ENCODE results near the gene SOCS7. TPM values are rescaled to one million over a fixed set of nuclear protein-coding genes. Genes with fewer than 3 reads are reported as not detected.

SOCS7 gene
- total and polyA plus RNA-seq, 8 donors = 5.5 to 24.0 (median 17.5) TPM

DNA sequence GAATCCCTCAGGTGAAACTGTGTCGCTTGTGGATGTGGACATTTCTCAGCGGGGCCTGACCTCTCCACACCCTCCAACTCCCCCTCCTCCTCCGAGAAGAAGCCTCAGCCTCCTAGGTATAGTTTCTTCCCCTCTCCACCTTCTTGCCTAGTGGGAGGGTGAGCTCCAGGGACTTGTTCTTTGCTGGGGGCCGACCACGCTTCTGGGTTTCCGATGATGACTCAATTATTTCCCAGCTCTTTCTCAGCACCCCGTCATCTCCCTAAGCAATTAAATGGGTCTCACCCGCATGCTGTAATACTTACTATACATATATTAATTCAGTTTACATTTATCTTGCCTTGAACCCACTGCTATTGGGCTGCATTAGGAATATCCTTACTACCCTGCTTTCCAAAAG is 13.1 kb downstream of the SOCS7 start:
- FAIRE-seq = no peak
- 92% methylated on average over 8 of the region's 8 CpGs for WGBS, 2 donors
- H3K36me3 ChIP-seq = peaks cover 0 to 20% (median 3%) of the 10 kb centered on the region in 3 donors

DNA sequence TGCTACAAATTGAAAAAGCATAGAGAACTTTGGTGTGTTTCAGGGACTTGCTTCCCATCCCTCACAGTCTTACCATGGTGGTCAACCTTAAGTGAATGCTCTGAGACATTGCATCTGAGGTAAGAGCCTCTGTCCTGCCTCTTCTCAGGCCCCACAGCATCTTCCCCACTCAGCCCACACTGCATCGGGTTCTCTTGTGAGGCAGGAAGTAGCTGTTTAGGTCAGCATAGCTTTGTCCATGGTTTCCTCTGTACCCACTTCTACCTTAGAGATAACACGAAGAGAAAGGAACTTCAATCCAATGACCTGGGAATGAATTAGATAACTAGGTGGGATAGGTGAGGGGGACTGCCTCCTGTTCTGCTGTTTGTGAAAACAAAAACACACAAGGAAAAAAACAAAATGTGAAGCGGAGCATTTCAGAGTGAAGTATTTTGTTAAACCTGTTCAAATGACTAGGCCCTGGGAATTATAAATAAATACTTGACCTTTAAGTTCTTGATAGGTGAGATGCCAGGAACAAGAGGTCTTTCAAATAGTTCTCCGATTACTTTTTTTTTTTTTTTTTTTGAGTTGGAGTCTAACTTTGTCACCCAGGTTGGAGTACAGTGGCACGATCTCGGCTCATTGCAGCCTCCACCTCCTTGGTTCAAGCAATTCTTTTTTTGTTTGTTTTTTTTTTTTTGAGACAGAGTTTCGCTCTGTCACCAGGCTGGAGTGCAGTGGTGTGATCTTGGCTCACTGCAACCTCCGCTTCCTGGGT is 17.7 kb downstream of the SOCS7 start:
- ATAC-seq (no peak), FAIRE-seq (no peak), DNase-seq (no peak)
- TF ChIP-seq, protein P1, sequence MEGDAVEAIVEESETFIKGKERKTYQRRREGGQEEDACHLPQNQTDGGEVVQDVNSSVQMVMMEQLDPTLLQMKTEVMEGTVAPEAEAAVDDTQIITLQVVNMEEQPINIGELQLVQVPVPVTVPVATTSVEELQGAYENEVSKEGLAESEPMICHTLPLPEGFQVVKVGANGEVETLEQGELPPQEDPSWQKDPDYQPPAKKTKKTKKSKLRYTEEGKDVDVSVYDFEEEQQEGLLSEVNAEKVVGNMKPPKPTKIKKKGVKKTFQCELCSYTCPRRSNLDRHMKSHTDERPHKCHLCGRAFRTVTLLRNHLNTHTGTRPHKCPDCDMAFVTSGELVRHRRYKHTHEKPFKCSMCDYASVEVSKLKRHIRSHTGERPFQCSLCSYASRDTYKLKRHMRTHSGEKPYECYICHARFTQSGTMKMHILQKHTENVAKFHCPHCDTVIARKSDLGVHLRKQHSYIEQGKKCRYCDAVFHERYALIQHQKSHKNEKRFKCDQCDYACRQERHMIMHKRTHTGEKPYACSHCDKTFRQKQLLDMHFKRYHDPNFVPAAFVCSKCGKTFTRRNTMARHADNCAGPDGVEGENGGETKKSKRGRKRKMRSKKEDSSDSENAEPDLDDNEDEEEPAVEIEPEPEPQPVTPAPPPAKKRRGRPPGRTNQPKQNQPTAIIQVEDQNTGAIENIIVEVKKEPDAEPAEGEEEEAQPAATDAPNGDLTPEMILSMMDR (IDR thresholded peaks at IDR 0.05) = no peak
- Histone ChIP-seq H3K4me3 (no peak overlapping the region), H3K4me1 (no peaks in the 10 kb centered on the region), H3K27me3 (no peaks in the 10 kb centered on the region), H3K27ac (no peak overlapping the region), H3K36me3 (peaks cover 0 to 35% (median 0%) of the 10 kb centered on the region in 3 donors), H3K9me3 (no peaks in the 10 kb centered on the region)
- 54 to 55% methylated on average over 8 of the region's 8 CpGs for WGBS, 2 donors
- intact Hi-C loops (cut with DNase I) = no loop called here

More for the DNA sequence above, 13.1 kb downstream of the SOCS7 start:
- intact Hi-C loops (cut with DNase I) = no loop called here
- Histone ChIP-seq H3K4me1 (no peaks in the 10 kb centered on the region), H3K27me3 (no peaks in the 10 kb centered on the region), H3K4me3 (no peak overlapping the region), H3K27ac (no peak overlapping the region), H3K9me3 (no peaks in the 10 kb centered on the region)
- no peak for DNase-seq
- TF ChIP-seq, protein P1 (IDR thresholded peaks at IDR 0.05) = no peak
- no peak for ATAC-seq

DNA sequence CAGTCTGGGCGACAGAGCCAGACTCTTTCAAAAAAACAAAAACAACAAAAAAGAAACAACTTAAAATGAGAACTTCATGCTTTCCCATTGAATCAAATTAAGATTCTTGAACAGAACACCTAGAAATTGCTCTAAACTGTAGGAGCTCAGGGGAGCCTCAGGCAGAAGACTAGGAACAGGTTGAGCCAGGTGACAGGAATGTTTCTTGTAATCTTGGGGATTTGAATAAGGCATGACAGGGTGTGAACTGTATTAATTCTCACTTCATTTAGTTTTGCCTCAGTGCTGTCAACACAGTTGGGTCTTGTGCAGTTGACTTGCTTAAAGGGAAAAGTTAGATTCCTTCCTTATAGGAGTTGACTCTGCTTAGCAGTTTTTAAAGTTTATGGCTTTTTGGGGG is 27.8 kb downstream of the SOCS7 start:
- Histone ChIP-seq H3K27me3 (no peaks in the 10 kb centered on the region), H3K4me1 (no peaks in the 10 kb centered on the region), H3K27ac (no peak overlapping the region), H3K9me3 (no peaks in the 10 kb centered on the region), H3K36me3 (peaks cover 0 to 17% (median 0%) of the 10 kb centered on the region in 3 donors), H3K4me3 (no peak overlapping the region)
- FAIRE-seq (no peak), DNase-seq (no peak), ATAC-seq (no peak)
- TF ChIP-seq, protein P1 (IDR thresholded peaks at IDR 0.05) = no peak
- intact Hi-C loops (cut with DNase I) = no loop called here
- WGBS, 2 donors = 90 to 95% methylated on average over 1 of the region's 1 CpG

DNA sequence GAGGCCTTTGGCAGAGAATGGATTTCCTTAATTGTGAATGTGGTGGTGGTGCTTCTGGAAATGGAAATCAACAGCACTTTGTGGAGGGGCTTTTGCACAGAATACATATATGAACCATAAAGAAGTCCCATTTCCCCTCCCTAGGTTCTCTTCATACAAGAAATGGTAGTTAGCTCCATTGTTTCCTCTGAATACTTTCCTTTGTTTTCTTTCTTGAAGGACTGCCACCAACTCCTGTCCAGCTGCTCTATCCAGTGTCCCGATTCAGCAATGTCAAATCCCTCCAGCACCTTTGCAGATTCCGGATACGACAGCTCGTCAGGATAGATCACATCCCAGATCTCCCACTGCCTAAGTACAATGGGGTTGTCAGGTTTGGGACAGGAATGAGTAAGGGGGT is 43.4 kb downstream of the SOCS7 start:
- Histone ChIP-seq H3K4me3 (no peak overlapping the region), H3K36me3 (peaks cover 0 to 35% (median 8%) of the 10 kb centered on the region in 3 donors), H3K27ac (no peak overlapping the region), H3K4me1 (no peaks in the 10 kb centered on the region), H3K9me3 (no peaks in the 10 kb centered on the region), H3K27me3 (no peaks in the 10 kb centered on the region)
- no peak for ATAC-seq
- TF ChIP-seq, protein P1 (IDR thresholded peaks at IDR 0.05) = no peak
- 92% methylated on average over 4 of the region's 4 CpGs for WGBS, 2 donors
- DNase-seq = no peak
- FAIRE-seq = no peak
- intact Hi-C loops (cut with DNase I) = no loop called here

DNA sequence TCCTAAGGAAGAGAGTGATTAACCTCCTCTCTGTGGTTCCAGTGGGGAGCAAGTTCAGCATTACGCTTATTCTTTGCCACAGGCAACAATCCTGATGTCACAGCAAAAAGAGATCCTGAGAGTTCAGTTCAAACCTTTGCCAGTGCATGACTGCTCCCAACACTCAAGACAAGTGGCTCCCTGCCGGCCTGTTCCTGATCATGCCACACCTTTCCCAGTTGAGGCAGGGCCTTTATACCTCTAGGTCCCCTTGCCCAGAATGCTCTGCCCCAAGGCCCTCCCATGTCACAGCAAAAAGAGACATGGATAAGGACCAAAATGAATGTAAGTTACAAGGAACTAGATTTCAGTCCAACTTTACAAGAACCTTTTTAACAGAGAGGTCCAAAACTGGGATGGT is 45.6 kb downstream of the SOCS7 start:
- no peaks in the 10 kb centered on the region for H3K27me3 ChIP-seq
- no peak for DNase-seq
- H3K36me3 ChIP-seq = peaks cover 0 to 44% (median 21%) of the 10 kb centered on the region in 3 donors
- intact Hi-C loops (cut with DNase I) = no loop called here
- H3K4me1 ChIP-seq = no peaks in the 10 kb centered on the region
- no peak for ATAC-seq
- no peak overlapping the region for H3K4me3 ChIP-seq
- H3K9me3 ChIP-seq = no peaks in the 10 kb centered on the region
- no peak overlapping the region for H3K27ac ChIP-seq
- FAIRE-seq = no peak
- 91 to 97% methylated on average over 2 of the region's 2 CpGs for WGBS, 2 donors
- TF ChIP-seq, protein P1 (IDR thresholded peaks at IDR 0.05) = no peak
